ENCODE results near the gene HDAC4.

DNA sequence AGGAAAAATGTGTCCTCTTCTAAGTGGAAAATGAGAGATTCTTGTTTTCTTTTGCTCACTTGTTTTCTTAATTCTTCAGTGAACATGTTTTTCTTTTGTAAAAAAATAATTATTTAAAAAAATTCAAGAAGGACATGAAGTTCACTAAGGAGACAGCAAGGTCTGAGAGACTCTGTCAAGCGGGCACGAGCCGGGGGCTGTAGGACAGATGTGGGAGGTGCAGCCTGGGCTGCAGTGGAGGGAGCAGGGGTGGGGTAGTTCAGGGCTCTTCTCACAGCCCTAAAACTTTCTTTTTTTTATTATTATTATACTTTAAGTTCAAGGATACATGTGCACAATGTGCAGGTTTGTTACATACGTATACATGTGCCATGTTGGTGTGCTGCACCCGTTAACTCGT is 4.3 kb upstream of the HDAC4 start:
- TF ChIP-seq, protein P1, sequence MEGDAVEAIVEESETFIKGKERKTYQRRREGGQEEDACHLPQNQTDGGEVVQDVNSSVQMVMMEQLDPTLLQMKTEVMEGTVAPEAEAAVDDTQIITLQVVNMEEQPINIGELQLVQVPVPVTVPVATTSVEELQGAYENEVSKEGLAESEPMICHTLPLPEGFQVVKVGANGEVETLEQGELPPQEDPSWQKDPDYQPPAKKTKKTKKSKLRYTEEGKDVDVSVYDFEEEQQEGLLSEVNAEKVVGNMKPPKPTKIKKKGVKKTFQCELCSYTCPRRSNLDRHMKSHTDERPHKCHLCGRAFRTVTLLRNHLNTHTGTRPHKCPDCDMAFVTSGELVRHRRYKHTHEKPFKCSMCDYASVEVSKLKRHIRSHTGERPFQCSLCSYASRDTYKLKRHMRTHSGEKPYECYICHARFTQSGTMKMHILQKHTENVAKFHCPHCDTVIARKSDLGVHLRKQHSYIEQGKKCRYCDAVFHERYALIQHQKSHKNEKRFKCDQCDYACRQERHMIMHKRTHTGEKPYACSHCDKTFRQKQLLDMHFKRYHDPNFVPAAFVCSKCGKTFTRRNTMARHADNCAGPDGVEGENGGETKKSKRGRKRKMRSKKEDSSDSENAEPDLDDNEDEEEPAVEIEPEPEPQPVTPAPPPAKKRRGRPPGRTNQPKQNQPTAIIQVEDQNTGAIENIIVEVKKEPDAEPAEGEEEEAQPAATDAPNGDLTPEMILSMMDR (IDR thresholded peaks at IDR 0.05): no peak
- TF ChIP-seq POLR2A (IDR thresholded peaks at IDR 0.05) (no peak), POLR2AphosphoS5 (IDR thresholded peaks at IDR 0.05) (no peak)

All from stomach (tissue), 4 donors.